Neural cell (in vitro differentiated cells): ENCODE measurements around the gene INVS. TPM values are rescaled to one million over a fixed set of nuclear protein-coding genes. Genes with fewer than 3 reads are reported as not detected.
"Not testable (repeated sequence)": the region's sequence is repeated elsewhere in the genome, so short reads cannot be mapped to it uniquely, and the experiment has no call there.

Experiments
- H2AFZ ChIP-seq: fragments of 200-600, 300-800 bp; sonication (generic), shearing (Covaris generic); 2 replicates; pipeline ENCODE4 v1.6.0; 2014; ENCODE audit warnings: low read depth, mild to moderate bottlenecking, antibody characterized with exemption, low read length, moderate library complexity
- H3F3A ChIP-seq: fragments of 200-600 bp; shearing (Covaris generic); 2 replicates; pipeline ENCODE4 v1.6.1; 2016; ENCODE audit warnings: mild to moderate bottlenecking, moderate library complexity, mixed read lengths, antibody characterized with exemption, low read length; ENCODE audit not compliant: insufficient read depth, poor library complexity, severe bottlenecking
- H3K27ac ChIP-seq: fragments of 200-600, 300-800 bp; sonication (generic), shearing (Covaris generic); 2 replicates; pipeline ENCODE4 v1.5.1; 2014; ENCODE audit warnings: mild to moderate bottlenecking, low read length, moderate library complexity
- H3K27me3 ChIP-seq: fragments of 300-800, 200-600 bp; sonication (generic), shearing (Covaris generic); 2 replicates; pipeline ENCODE4 v1.6.0; 2014; ENCODE audit warnings: mild to moderate bottlenecking, low read depth, low read length, moderate library complexity; ENCODE audit not compliant: insufficient read depth
- H3K36me3 ChIP-seq: fragments of 300-800, 200-600 bp; sonication (generic), shearing (Covaris generic); 2 replicates; pipeline ENCODE4 v1.5.1; 2014; ENCODE audit warnings: mild to moderate bottlenecking, antibody characterized with exemption, low read length, moderate library complexity; ENCODE audit not compliant: insufficient read depth
- H3K4me2 ChIP-seq: fragments of 300-800, 200-600 bp; sonication (generic), shearing (Covaris generic); 2 replicates; pipeline ENCODE4 v1.6.0; 2014; ENCODE audit warnings: mild to moderate bottlenecking, low read length
- H3K4me3 ChIP-seq: fragments of 300-800, 200-600 bp; sonication (generic), shearing (Covaris generic); 2 replicates; pipeline ENCODE4 v1.5.1; 2014; ENCODE audit warnings: mild to moderate bottlenecking, low read length, moderate library complexity
- H3K79me2 ChIP-seq: fragments of 200-600 bp; shearing (Covaris generic); replicated peaks from 2 replicates; pipeline ENCODE4 v1.6.0; 2014; ENCODE audit warnings: mild to moderate bottlenecking, low read length, moderate library complexity; ENCODE audit not compliant: insufficient read depth
- H3K9ac ChIP-seq: fragments of 300-800, 200-600 bp; sonication (generic), shearing (Covaris generic); 2 replicates; pipeline ENCODE4 v1.6.1; 2016; ENCODE audit warnings: mild to moderate bottlenecking, low read length, mixed read lengths
- H3K9me2 ChIP-seq: fragments of 200-600 bp; shearing (Covaris generic); 2 replicates; pipeline ENCODE4 v1.6.1; 2016; ENCODE audit warnings: mild to moderate bottlenecking, low read length, mixed read lengths; ENCODE audit not compliant: insufficient read depth
- H3K9me3 ChIP-seq: fragments of 200-600, 300-800 bp; sonication (generic), shearing (Covaris generic); 2 replicates; pipeline ENCODE4 v1.6.1; 2016; ENCODE audit warnings: mild to moderate bottlenecking, mixed run types, low read length, moderate library complexity, mixed read lengths
- H4K20me1 ChIP-seq: fragments of 200-600 bp; shearing (Covaris generic); 2 replicates; pipeline ENCODE4 v1.6.1; 2016; ENCODE audit warnings: mild to moderate bottlenecking, mixed run types; ENCODE audit not compliant: insufficient read depth
- EP300 ChIP-seq: fragments of 450-650 bp; conservative IDR thresholded peaks from 2 replicates; pipeline ENCODE4 v1.6.1; 2014; ENCODE audit warnings: antibody characterized with exemption, mild to moderate bottlenecking, moderate library complexity; ENCODE audit not compliant: poor library complexity, severe bottlenecking
- EZH2 ChIP-seq: fragments of 200-600, 300-800 bp; shearing (Covaris generic), sonication (generic); IDR thresholded peaks from 2 replicates; pipeline ENCODE4 v1.6.1; 2014; ENCODE audit warnings: antibody characterized with exemption, low read length, borderline replicate concordance, mild to moderate bottlenecking; ENCODE audit not compliant: insufficient read depth, poor library complexity, severe bottlenecking
- MXI1 ChIP-seq: fragments of 450-650 bp; conservative IDR thresholded peaks from 2 replicates; pipeline ENCODE4 v1.6.1; 2014; ENCODE audit warnings: antibody characterized with exemption, mild to moderate bottlenecking; ENCODE audit not compliant: poor library complexity, severe bottlenecking
- POLR2AphosphoS5 ChIP-seq: IDR thresholded peaks from 2 replicates; pipeline ENCODE4 v1.6.1; 2012
- RAD21 ChIP-seq: fragments of 450-650 bp; conservative IDR thresholded peaks from 2 replicates; pipeline ENCODE4 v1.6.1; 2014; ENCODE audit warnings: antibody characterized with exemption, mild to moderate bottlenecking, moderate library complexity
- SMC3 ChIP-seq: fragments of 450-650 bp; conservative IDR thresholded peaks from 2 replicates; pipeline ENCODE4 v1.6.1; 2014; ENCODE audit warnings: antibody characterized with exemption, mild to moderate bottlenecking, moderate library complexity; ENCODE audit not compliant: poor library complexity
- polyA plus RNA-seq: library from polyadenylated mRNA; depleted of rRNA; stranded (reverse); fragments of >200 nt; gene quantifications from 2 replicates; pipeline ENCODE4 v1.2.3, GENCODE V29; 2014
- TF ChIP-seq, protein P1 (sequence below): fragments of 450-650 bp; IDR thresholded peaks from 2 replicates; pipeline ENCODE4 v1.5.1; 2014; ENCODE audit warnings: antibody characterized with exemption, mild to moderate bottlenecking, moderate library complexity; ENCODE audit not compliant: poor library complexity, severe bottlenecking
- TF ChIP-seq, protein P2 (sequence below): IDR thresholded peaks from 2 replicates; pipeline ENCODE4 v1.6.1; 2012; ENCODE audit warnings: borderline replicate concordance

The INVS gene
- polyA plus RNA-seq, 1 donor from 2014 or later, result 11.3 TPM

DNA sequence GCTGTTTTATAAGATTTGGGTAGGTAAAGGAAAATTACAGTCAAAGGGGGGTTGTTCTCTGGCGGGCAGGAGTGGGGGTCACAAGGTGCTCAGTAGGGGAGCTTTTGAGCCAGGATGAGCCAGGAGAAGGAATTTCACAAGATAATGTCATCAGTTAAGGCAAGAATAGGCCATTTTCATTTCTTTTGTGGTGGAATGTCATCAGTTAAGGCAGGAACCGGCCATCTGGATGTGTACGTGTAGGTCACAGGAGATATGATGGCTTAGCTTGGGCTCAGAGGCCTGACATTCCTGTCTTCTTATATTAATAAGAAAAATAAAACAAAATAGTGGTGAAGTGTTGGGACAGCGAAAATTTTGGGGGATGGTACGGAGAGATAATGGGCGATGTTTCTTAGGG is 41.3 kb downstream of the INVS start:
- H2AFZ ChIP-seq, H3K9me2 ChIP-seq, H3K27ac ChIP-seq, H3K79me2 ChIP-seq, H3K9me3 ChIP-seq, H4K20me1 ChIP-seq, H3K4me2 ChIP-seq, H3K27me3 ChIP-seq, H3F3A ChIP-seq, H3K9ac ChIP-seq, H3K36me3 ChIP-seq, H3K4me3 ChIP-seq: not testable (repeated sequence)

DNA sequence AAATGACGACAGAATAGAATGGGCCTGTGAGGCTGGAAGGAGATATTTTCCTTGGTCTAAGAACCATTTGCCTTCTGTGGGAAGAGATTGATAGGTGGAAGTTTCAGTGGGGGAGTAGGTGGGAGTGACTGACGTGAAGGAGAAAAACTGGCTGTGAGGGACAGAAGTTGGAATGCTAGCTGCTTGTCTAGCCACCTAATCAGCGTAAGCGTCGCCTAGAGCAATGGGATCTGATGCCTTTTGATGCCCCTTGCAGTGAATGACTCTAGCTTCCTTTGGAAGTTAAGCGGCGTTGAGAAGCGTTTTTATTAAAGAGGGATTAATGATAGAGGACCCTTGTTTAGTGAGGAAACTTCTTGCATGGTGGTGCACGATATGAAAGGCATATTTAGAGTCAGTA is 42.8 kb downstream of the INVS start:
- not testable (repeated sequence) for H2AFZ ChIP-seq, H3F3A ChIP-seq, H3K9me2 ChIP-seq, H3K9ac ChIP-seq, H4K20me1 ChIP-seq, H3K4me3 ChIP-seq, H3K27me3 ChIP-seq, H3K27ac ChIP-seq, H3K79me2 ChIP-seq, H3K9me3 ChIP-seq, H3K4me2 ChIP-seq, H3K36me3 ChIP-seq

DNA sequence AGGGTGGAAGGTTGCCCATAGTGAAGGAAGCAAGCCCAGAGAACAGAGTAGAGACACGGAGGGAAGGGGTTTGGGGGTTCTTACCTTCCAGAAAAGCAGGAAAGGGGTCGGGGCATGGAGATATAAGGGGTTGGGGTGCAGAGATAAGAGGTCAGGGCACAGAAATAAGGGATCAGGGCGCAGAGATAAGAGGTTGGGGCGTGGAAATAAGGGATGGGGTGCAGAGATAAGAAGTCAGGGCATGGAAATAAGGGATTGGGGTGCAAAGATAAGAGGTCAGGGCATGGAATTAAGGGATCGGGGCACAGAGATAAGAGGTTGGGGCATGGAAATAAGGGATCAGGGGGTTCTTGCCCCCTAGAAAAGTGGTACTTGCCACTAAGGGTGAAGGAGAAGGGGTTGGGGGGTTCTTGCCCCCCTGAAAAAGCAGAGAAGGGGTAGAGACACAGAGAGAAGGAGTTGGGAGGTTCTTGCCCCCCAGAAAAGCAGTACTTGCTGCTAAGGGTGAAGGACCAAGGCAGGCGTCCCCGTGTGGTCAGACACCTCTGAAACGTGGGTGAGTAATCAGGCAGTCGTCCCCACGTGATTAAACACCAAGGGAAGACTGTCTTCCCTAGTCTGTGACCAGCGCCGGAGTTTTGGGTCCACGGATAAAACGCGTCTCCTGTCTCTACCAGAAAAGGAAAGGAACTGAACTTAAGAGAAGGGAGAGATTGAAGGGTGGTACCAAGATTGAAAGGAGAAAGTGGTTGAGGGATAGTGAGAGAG is 46.3 kb downstream of the INVS start:
- not testable (repeated sequence) for H3K27me3 ChIP-seq, H3K4me2 ChIP-seq, H3K9me3 ChIP-seq, H2AFZ ChIP-seq, H3F3A ChIP-seq, H3K36me3 ChIP-seq, H3K9ac ChIP-seq, H3K9me2 ChIP-seq, H3K79me2 ChIP-seq, H4K20me1 ChIP-seq, H3K27ac ChIP-seq, H3K4me3 ChIP-seq

DNA sequence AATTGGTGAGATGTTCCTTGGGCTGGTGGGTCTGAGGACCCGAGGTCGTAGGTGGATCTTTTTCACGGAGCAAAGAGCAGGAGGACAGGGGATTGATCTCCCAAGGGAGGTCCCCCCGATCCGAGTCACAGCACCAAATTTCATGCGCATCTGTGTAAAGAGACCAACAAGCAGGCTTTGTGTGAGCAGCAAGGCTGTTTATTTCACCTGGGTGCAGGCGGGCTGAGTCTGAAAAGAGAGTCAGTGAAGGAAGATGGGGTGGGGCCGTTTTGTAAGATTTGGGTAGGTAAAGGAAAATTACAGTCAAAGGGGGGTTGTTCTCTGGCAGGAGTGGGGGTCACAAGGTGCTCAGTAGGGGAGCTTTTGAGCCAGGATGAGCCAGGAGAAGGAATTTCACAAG is 46.9 kb downstream of the INVS start:
- not testable (repeated sequence) for H3K4me3 ChIP-seq, H3K9ac ChIP-seq, H3K27me3 ChIP-seq, H3K27ac ChIP-seq, H3K9me3 ChIP-seq, H3K36me3 ChIP-seq, H3F3A ChIP-seq, H3K9me2 ChIP-seq, H4K20me1 ChIP-seq, H3K4me2 ChIP-seq, H3K79me2 ChIP-seq, H2AFZ ChIP-seq

DNA sequence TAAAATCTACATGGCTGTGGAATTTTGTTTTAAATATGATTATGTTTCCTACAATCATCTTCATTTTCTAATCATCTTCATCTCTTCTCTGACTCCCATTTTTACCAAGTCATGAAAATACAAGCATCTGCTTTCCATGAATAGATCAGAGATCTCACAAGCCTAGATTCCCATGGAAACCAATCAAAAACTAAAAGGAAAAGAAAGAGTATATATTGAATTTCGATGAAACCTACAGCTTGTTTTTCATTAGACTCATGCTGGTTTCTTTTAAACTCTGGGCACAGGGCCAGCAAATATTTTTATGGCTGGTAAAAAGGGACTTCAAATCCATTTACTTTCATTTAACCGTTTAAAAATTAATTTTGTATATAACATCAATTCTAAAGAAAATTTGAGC is 51.2 kb downstream of the INVS start:
- Histone ChIP-seq H3K4me2 (no peak overlapping the region), H3K4me3 (no peak overlapping the region), H3K36me3 (no peaks in the 10 kb centered on the region), H3K9me2 (no peaks in the 10 kb centered on the region), H4K20me1 (no peaks in the 10 kb centered on the region), H3K9ac (no peak overlapping the region), H3F3A (no peaks in the 10 kb centered on the region), H2AFZ (no peak overlapping the region), H3K79me2 (no peaks in the 10 kb centered on the region), H3K9me3 (no peaks in the 10 kb centered on the region), H3K27ac (no peak overlapping the region), H3K27me3 (no peaks in the 10 kb centered on the region)
- TF ChIP-seq RAD21 (no peak), SMC3 (no peak), EP300 (no peak), EZH2 (no peak), MXI1 (no peak), POLR2AphosphoS5 (no peak)
- TF ChIP-seq, protein P1, sequence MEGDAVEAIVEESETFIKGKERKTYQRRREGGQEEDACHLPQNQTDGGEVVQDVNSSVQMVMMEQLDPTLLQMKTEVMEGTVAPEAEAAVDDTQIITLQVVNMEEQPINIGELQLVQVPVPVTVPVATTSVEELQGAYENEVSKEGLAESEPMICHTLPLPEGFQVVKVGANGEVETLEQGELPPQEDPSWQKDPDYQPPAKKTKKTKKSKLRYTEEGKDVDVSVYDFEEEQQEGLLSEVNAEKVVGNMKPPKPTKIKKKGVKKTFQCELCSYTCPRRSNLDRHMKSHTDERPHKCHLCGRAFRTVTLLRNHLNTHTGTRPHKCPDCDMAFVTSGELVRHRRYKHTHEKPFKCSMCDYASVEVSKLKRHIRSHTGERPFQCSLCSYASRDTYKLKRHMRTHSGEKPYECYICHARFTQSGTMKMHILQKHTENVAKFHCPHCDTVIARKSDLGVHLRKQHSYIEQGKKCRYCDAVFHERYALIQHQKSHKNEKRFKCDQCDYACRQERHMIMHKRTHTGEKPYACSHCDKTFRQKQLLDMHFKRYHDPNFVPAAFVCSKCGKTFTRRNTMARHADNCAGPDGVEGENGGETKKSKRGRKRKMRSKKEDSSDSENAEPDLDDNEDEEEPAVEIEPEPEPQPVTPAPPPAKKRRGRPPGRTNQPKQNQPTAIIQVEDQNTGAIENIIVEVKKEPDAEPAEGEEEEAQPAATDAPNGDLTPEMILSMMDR, result no peak
- TF ChIP-seq, protein P2, sequence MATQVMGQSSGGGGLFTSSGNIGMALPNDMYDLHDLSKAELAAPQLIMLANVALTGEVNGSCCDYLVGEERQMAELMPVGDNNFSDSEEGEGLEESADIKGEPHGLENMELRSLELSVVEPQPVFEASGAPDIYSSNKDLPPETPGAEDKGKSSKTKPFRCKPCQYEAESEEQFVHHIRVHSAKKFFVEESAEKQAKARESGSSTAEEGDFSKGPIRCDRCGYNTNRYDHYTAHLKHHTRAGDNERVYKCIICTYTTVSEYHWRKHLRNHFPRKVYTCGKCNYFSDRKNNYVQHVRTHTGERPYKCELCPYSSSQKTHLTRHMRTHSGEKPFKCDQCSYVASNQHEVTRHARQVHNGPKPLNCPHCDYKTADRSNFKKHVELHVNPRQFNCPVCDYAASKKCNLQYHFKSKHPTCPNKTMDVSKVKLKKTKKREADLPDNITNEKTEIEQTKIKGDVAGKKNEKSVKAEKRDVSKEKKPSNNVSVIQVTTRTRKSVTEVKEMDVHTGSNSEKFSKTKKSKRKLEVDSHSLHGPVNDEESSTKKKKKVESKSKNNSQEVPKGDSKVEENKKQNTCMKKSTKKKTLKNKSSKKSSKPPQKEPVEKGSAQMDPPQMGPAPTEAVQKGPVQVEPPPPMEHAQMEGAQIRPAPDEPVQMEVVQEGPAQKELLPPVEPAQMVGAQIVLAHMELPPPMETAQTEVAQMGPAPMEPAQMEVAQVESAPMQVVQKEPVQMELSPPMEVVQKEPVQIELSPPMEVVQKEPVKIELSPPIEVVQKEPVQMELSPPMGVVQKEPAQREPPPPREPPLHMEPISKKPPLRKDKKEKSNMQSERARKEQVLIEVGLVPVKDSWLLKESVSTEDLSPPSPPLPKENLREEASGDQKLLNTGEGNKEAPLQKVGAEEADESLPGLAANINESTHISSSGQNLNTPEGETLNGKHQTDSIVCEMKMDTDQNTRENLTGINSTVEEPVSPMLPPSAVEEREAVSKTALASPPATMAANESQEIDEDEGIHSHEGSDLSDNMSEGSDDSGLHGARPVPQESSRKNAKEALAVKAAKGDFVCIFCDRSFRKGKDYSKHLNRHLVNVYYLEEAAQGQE, result no peak
